Stimulated activated naive CD8-positive, alpha-beta T cell treated with anti-CD3 and anti-CD28 coated beads, Interleukin-15, Interleukin-2, amounts not matched to agents 100 ng/mL and 50 ng/mL, for 24 hours (primary cell): Measurements from ENCODE around the gene ATP9A.
"Not testable (repeated sequence)": the region's sequence is repeated elsewhere in the genome, so short reads cannot be mapped to it uniquely, and the experiment has no call there.

ENCODE experiments used
- H3K27ac Mint-ChIP-seq: one replicate; pipeline ENCODE4 v1.8.0; 2021; ENCODE audit warnings: mild to moderate bottlenecking, mixed read lengths
- H3K27me3 Mint-ChIP-seq: one replicate; pipeline ENCODE4 v1.8.0; 2021; ENCODE audit warnings: mixed read lengths
- H3K36me3 Mint-ChIP-seq: one replicate; pipeline ENCODE4 v1.8.0; 2021; ENCODE audit warnings: low read depth, mixed read lengths
- H3K4me1 Mint-ChIP-seq: one replicate; pipeline ENCODE4 v1.8.0; 2021; ENCODE audit warnings: low read depth, mixed read lengths
- H3K4me3 Mint-ChIP-seq: one replicate; pipeline ENCODE4 v1.8.0; 2021; ENCODE audit warnings: mild to moderate bottlenecking, mixed read lengths
- H3K9me3 Mint-ChIP-seq: one replicate; pipeline ENCODE4 v1.8.0; 2021; ENCODE audit warnings: mixed read lengths

ATP9A gene

DNA sequence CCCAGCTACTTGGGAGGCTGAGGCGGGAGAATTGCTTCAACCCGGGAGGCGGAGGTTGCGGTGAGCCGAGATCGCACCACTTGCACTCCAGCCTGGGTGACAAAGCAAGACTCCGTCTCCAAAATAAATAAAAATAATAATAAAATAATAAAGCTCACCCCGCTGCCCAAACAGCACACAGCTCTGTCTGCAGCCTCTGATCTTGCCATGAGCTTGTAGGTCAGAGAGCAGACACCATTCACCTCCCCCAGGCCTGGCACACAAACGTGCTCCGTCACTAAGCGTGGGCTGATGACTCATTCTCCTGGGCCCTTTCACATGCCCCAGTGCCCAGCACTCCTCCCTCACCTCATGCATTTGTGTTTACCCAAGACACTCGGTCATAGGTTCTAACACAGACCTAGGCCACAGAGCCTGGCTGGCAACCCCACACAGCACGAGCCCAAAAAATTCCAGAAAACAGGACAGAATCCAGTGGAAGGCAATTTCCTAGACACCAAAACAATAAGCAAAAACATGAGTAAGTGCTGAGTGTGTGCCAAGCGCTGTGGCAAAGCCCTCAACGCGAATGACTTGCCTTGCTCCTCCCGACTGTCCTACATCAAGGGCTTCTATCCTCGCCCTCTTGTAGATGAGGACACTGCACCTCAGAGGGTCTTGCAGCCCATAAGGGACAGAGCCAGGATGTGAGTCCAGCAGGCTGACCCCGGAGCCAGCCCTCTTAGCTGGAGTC, 18.0 kb downstream of the ATP9A start:
- Mint-ChIP-seq H3K27ac (no peak overlapping the region), H3K36me3 (no peaks in the 10 kb centered on the region), H3K4me1 (peaks cover 5% of the 10 kb centered on the region), H3K27me3 (peaks cover 8% of the 10 kb centered on the region), H3K9me3 (no peaks in the 10 kb centered on the region), H3K4me3 (no peak overlapping the region)

DNA sequence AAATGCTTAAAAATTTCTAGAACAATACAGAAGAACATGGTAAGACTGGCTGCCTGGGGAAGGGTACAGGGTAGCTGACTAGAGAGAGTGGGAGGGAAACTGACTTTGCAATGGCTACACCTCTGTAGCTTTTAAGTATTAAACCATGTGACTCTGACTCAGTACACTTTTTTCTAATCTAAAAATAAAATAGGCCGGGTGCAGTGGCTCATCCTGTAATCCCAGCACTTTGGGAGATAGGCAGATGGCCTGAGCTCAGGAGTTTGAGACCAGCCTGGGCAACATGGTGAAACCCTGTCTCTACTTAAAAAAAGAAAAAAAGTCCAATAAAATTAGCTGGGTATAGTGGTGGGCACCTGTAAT, 18.5 kb downstream of the ATP9A start:
- no peak overlapping the region for H3K27ac Mint-ChIP-seq
- H3K4me3 Mint-ChIP-seq = no peak overlapping the region
- H3K27me3 Mint-ChIP-seq = peaks cover 8% of the 10 kb centered on the region
- no peaks in the 10 kb centered on the region for H3K9me3 Mint-ChIP-seq
- H3K36me3 Mint-ChIP-seq = no peaks in the 10 kb centered on the region
- peaks cover 5% of the 10 kb centered on the region for H3K4me1 Mint-ChIP-seq

DNA sequence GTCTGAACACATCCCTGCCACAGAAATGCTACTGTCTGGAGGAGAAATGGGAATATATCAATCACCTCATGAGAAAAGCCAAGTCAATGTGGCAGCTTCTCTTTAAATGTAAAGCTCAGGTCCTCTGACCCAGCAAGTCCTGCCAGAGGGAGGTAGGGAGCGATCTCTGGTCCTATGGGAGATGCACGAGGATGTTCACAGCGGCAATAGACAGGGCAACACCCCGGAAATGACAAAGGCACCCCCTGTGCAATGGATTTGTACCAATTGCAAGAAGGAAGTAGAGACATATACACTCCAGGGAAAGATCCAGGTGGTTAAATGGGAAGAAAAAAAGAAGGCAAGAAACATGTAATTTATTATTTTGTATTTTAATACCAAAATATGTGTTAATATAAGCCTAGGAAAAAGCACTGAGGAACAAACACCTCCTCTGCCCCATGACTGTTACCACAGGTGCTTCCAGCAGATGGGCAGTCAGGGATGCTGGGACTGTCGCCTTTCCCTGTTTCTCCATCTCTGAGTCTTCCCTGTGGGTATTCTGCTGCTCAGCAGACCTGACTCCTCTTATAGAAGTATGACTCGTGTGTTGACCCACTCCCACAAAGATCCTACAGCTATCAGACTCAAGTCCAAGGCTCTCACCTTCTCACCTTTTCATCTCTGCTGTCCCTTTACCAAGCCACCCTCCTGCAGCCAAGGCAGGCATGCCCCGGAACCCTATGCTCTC, 20.8 kb downstream of the ATP9A start:
- Mint-ChIP-seq H3K27me3 (peaks cover 8% of the 10 kb centered on the region), H3K27ac (no peak overlapping the region), H3K9me3 (no peaks in the 10 kb centered on the region), H3K36me3 (no peaks in the 10 kb centered on the region), H3K4me3 (no peak overlapping the region), H3K4me1 (peaks cover 5% of the 10 kb centered on the region)

DNA sequence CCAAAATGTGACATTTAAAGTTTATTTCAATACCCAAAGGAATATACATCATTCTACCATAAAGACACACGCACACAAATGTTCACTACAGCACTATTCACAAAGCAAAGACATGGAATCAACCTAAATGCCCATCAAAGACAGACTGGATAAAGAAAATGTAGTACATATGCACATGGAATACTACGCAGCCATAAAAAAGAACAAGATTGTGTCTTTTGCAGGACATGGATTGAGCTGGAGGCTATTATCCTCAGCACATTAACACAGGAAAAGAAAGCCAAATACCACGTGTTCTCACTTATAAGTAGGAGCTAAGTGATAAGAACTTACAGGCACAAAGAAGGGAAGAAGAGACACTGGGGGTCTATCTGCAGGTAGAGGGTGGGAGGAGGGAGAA, 22.4 kb downstream of the ATP9A start:
- H3K27ac Mint-ChIP-seq = no peak overlapping the region
- peaks cover 5% of the 10 kb centered on the region for H3K4me1 Mint-ChIP-seq
- H3K9me3 Mint-ChIP-seq = no peaks in the 10 kb centered on the region
- H3K4me3 Mint-ChIP-seq = no peak overlapping the region
- H3K36me3 Mint-ChIP-seq = no peaks in the 10 kb centered on the region
- H3K27me3 Mint-ChIP-seq = peaks cover 8% of the 10 kb centered on the region

DNA sequence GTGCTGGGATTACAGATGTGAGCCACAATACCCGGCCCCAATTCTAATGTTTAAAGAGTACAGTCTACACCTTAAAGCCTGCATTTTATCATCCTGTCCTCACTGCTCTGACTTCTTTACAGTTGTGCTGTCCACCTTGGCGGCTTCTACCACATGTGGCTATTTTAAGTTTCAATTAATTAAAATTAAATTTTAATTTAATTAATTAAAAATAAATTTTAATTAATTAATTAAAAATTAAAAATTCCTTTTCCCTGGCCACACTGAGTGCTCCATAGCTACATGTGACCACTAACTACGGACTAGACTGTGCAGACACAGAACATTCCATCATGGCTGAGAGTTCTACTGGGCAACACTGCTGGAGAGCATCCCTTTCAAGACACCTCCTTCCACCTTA, 27.4 kb downstream of the ATP9A start:
- no peaks in the 10 kb centered on the region for H3K4me1 Mint-ChIP-seq
- H3K4me3 Mint-ChIP-seq = no peak overlapping the region
- no peaks in the 10 kb centered on the region for H3K9me3 Mint-ChIP-seq
- H3K27ac Mint-ChIP-seq = no peak overlapping the region
- H3K36me3 Mint-ChIP-seq = no peaks in the 10 kb centered on the region
- peaks cover 4% of the 10 kb centered on the region for H3K27me3 Mint-ChIP-seq

DNA sequence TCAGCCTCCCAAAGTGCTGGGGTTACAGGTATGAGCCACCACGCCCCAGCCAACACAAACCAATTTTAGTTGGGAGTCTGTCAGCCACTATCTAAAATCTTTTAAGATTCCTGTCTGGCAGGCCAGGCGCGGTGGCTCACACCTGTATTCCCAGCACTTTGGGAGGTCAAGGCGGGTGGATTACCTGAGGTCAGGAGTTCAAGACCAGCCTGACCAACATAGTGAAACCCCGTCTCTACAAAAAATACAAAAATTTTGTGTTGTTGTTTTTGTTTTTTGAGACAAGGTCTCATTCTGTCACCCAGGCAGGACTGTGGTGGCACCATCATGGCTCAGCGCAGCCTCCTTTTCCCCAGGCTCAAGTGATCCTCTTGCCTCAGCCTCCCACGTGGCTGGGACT, 27.9 kb downstream of the ATP9A start:
- not testable (repeated sequence) for H3K27me3 Mint-ChIP-seq, H3K27ac Mint-ChIP-seq, H3K9me3 Mint-ChIP-seq, H3K4me1 Mint-ChIP-seq, H3K36me3 Mint-ChIP-seq, H3K4me3 Mint-ChIP-seq

DNA sequence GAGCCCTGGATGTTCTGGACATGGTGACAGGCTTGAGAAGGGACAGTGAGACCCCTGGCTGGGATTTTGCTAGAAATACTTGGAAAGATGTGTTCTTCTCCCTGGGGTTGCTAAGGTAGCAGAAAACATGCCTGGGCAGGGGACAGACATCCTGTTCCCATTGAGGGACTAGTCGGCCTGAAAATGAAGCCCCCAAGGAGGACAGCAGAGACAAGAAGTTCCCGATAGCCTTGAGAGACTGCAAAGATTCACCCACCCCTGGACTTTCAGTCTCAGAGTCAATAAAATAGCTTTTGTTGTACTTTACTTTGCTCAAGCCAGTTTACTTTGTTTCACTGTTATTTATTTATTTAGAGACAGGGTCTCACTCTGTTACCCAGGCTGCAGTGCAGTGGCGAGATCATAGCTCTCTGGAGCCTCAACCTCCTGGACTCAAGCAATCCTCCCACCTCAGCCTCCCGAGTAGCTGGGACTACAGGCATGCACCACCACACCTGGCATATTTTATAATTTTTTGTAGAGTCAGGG, 28.4 kb downstream of the ATP9A start:
- no peaks in the 10 kb centered on the region for H3K27me3 Mint-ChIP-seq
- H3K4me1 Mint-ChIP-seq = no peaks in the 10 kb centered on the region
- no peaks in the 10 kb centered on the region for H3K36me3 Mint-ChIP-seq

DNA sequence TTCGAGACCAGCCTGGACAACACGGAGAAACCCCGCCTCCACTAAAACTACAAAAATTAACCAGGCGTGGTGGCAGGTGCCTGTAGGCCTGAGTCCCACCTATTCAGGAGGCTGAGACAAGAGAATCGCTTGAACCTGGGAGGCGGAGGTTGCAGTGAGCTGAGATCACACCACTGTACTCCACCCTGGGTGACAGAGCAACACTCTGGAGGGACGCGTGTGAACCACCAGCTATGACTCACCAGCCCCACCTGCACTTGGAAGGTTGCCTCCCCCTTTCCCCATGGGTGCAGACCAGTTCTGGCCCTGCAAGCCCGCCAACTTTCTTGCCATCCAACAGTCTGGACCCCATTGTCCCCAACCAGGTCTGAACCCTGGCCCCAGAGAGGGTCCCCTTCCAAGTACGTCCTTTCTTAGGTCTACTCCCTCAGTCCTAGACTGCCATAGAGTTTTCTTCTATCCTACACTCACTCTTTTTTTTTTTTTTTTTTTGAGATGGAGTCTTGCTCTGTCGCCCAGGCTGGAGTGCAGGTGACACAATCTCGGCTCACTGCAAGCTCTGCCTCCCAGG, 29.2 kb downstream of the ATP9A start:
- no peak overlapping the region for H3K4me3 Mint-ChIP-seq
- peak overlapping the region; percentile 23 for H3K27ac Mint-ChIP-seq
- H3K4me1 Mint-ChIP-seq = no peaks in the 10 kb centered on the region
- H3K27me3 Mint-ChIP-seq = no peaks in the 10 kb centered on the region
- H3K9me3 Mint-ChIP-seq = no peaks in the 10 kb centered on the region
- H3K36me3 Mint-ChIP-seq = no peaks in the 10 kb centered on the region

More for the DNA sequence above, 28.4 kb downstream of the ATP9A start:
- Mint-ChIP-seq H3K27ac (no peak overlapping the region), H3K4me3 (no peak overlapping the region), H3K9me3 (no peaks in the 10 kb centered on the region)

DNA sequence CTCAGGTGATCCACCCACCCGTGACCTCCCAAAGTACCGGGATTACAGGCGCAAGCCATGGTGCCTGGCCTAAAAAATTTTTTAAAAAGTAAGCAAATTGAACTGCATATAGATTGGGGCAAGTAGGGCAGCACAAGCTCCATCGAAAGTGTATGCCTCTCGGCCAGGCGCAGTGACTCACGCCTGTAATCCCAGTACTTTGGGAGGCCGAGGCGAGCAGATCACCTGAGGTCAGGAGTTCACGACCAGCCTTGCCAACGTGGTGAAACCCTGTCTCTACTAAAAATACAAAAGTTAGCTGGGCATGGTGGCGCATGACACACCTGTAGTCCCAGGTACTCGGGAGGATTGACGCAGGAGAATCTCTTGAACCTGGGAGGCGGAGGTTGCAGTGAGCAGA, 29.9 kb downstream of the ATP9A start:
- H3K27ac Mint-ChIP-seq, H3K27me3 Mint-ChIP-seq, H3K4me1 Mint-ChIP-seq, H3K4me3 Mint-ChIP-seq, H3K36me3 Mint-ChIP-seq, H3K9me3 Mint-ChIP-seq: not testable (repeated sequence)

DNA sequence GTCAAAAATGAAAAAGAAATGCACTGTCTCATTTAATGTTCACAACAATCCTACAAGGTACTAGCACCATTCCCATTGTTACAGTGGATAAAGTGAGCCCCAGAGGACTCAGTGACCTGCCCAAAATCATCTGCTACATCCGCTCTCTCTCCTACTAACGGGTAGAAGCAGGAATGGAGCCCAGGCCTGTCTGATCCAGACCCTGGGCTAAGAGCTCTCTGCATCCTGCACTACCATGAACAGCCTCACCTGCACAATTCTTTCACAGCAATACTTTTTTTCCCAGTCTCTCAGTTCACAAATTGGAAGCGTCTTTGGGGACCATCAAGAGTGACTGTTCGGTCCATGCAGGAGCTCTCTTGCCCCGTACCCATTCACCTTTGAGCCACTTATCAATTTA, 31.2 kb downstream of the ATP9A start:
- peaks cover 9% of the 10 kb centered on the region for H3K4me1 Mint-ChIP-seq

DNA sequence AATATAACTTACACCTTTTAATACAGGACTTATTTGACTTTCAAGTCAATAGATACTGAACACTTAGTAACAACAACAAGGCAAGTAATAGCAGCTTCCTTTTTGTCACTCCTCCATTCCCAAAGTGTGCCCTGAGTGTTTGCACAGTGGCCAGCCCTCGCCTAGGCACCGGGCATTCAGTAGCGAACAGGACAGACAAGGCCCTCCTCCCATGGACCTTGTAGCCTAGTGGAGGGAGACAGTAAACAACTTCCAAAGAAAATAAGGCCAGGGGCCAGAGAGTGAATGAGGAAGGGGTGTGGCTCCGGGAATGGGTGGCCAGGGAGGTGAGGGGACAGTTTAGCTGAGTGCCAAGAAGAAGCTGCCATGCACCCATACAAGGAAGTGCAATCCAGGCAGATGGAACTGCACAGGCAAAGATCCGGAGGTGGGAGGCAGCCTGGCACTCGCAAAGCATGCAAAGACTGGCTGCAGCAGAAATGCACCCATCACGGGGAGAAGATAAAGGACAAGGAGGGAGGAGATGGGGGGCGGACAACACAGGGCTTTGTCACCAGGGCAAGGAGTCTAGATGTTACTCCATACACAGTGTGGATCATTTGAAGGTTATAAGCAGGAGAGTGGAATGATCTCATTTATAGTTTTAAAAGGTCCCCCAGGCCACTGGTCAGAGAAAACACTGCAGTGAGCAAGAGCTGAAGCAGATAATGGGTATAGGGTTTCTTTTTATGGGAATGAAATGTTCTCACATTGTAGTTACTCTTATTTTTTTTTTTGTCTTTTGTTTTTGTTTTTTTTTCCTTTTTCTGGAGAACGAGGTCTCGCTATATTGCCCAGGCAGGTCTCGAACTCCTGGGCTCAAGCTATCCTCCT, 32.2 kb downstream of the ATP9A start:
- Mint-ChIP-seq H3K9me3 (no peaks in the 10 kb centered on the region), H3K36me3 (no peaks in the 10 kb centered on the region), H3K4me1 (peaks cover 9% of the 10 kb centered on the region), H3K27ac (no peak overlapping the region), H3K4me3 (no peak overlapping the region), H3K27me3 (peaks cover 5% of the 10 kb centered on the region)

More for the DNA sequence above, 31.2 kb downstream of the ATP9A start:
- Mint-ChIP-seq H3K27me3 (peaks cover 5% of the 10 kb centered on the region), H3K36me3 (no peaks in the 10 kb centered on the region), H3K9me3 (no peaks in the 10 kb centered on the region), H3K27ac (no peak overlapping the region), H3K4me3 (no peak overlapping the region)

DNA sequence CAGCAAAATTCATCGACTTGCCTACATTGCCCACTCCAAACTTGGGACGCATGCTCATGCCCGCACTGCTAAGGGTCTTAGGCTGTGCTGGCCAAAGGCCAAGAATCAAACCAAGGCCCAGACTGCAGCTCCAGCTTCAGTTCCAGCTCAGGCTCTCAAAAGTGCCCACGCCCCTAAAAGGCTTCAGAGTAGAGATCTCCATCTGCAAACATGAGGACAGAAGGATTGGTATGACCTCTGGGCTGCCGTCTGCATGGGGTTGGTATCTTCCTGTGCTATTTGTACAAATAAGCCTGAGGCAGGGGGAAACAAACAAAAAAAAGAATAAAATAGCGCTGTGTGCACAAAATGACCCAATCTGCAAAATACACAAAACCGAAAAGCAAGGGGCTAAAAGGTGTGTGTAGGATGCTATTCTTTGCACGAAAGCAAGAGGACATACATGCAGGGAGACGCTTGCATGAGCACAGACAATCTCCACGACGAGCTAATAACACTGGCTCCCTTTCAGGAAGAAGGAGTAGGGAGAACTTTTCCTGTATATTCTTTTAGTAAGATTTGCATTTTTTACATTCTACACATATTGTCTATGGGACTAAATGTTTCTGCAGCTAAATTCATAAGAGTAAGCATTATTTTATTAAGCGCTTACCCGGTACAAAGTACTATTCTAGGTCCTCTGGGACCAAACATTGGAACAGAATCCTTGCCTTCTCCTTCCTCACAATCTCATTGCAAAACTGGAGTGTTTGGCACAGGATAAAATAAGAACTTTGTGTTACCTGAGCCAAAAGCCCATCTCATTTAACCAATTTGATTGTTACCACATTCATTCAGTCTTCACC, 33.1 kb downstream of the ATP9A start:
- no peaks in the 10 kb centered on the region for H3K9me3 Mint-ChIP-seq
- H3K4me1 Mint-ChIP-seq = peaks cover 9% of the 10 kb centered on the region
- H3K4me3 Mint-ChIP-seq = no peak overlapping the region
- H3K27me3 Mint-ChIP-seq = peaks cover 5% of the 10 kb centered on the region
- H3K27ac Mint-ChIP-seq = no peak overlapping the region
- H3K36me3 Mint-ChIP-seq = no peaks in the 10 kb centered on the region

DNA sequence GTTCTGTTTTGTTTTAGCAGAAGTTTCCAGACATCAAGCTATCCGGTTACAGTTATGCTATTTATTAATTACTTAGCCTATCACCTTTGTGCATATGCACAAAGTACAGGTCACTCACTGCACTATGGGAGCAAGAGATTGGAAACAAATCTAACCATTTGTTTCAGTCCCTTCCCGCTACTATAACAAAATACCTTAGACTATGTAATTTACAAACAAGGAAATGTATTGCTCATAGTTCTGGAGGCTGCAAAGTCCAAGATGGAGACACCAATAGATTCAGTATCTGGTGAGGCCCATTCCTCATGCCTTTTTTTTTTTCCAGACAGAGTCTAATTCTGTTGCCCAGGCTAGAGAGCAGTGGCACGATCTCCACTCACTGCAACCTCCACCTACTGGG, 35.1 kb downstream of the ATP9A start:
- H3K4me3 Mint-ChIP-seq = no peak overlapping the region
- no peak overlapping the region for H3K27ac Mint-ChIP-seq
- no peaks in the 10 kb centered on the region for H3K9me3 Mint-ChIP-seq
- H3K36me3 Mint-ChIP-seq = no peaks in the 10 kb centered on the region
- peaks cover 9% of the 10 kb centered on the region for H3K4me1 Mint-ChIP-seq
- peaks cover 5% of the 10 kb centered on the region for H3K27me3 Mint-ChIP-seq
